ENCODE results near the gene RNF208. TPM values are rescaled to one million over a fixed set of nuclear protein-coding genes. Genes with fewer than 3 reads are reported as not detected.

RNF208 gene
- total RNA-seq, 3 donors from 2014 or later (not counting 1 experiment from before 2014, with no cell fraction given): 0.82 to 1.6 (median 0.93) TPM

GRCh38 chr9:137226338-137227053 is 4.5 kb upstream of the RNF208 start:
- Mint-ChIP-seq H3K4me1 (peaks cover 5 to 11% of the 10 kb centered on the region in 2 donors), H3K27me3 (ENCODE audit: low read depth in 2 of 2) (peaks cover 0 to 3% of the 10 kb centered on the region in 2 donors), H3K9me3 (no peaks in the 10 kb centered on the region), H3K36me3 (no peaks in the 10 kb centered on the region), H3K27ac (no peak overlapping the region), H3K4me3 (no peak overlapping the region)
- WGBS (ENCODE audit: insufficient coverage): 77% methylated on average over 18 of the region's 18 CpGs
- intact Hi-C loops (cut with micrococcal nuclease): loop anchor here (5.0 kb wide), 2 partner anchors 109 to 179 kb away; partner anchors contain the start of gene NPDC1
- Histone ChIP-seq H3K4me3 (ENCODE audit: low read length) (no peak overlapping the region), H3K27ac (ENCODE audit: low read length) (no peak overlapping the region), H3K9me3 (ENCODE audit: control insufficient read depth, insufficient read depth, low read length) (no peaks in the 10 kb centered on the region), H3K36me3 (ENCODE audit: control insufficient read depth, insufficient read depth, low read length) (no peaks in the 10 kb centered on the region), H3K27me3 (ENCODE audit: control insufficient read depth, insufficient read depth, low read length) (peaks cover 9% of the 10 kb centered on the region), H3K4me1 (ENCODE audit: control insufficient read depth, insufficient read depth, low read length) (peaks cover 31% of the 10 kb centered on the region)
- no peak for TF ChIP-seq CTCF (IDR thresholded peaks at IDR 0.05)
- DNase-seq (no peak), ATAC-seq (no peak)

GRCh38 chr9:137225699-137226331 is 3.8 kb upstream of the RNF208 start:
- H3K4me3 Mint-ChIP-seq: no peak overlapping the region

GRCh38 chr9:137224830-137225694 is 3.0 kb upstream of the RNF208 start, which contains the start of gene CYSRT1:
Gene CYSRT1 (plus strand): TSS chr9:137225174. CDS start chr9:137225622, 448 bp downstream.
- Mint-ChIP-seq H3K9me3 (no peaks in the 10 kb centered on the region), H3K27ac (peak within 1 kb of the TSS in 1 of 2 donors; percentile 88)
- WGBS (ENCODE audit: insufficient coverage): 50% methylated on average over 22 of the region's 23 CpGs

More at GRCh38 chr9:137225699-137226331, 3.8 kb upstream of the RNF208 start:
- DNase-seq (no peak), ATAC-seq (no peak)
- H3K36me3 Mint-ChIP-seq: no peaks in the 10 kb centered on the region
- no peaks in the 10 kb centered on the region for H3K9me3 Mint-ChIP-seq
- Histone ChIP-seq H3K27ac (ENCODE audit: low read length) (no peak overlapping the region), H3K9me3 (ENCODE audit: control insufficient read depth, insufficient read depth, low read length) (no peaks in the 10 kb centered on the region), H3K36me3 (ENCODE audit: control insufficient read depth, insufficient read depth, low read length) (no peaks in the 10 kb centered on the region), H3K4me3 (ENCODE audit: low read length) (no peak overlapping the region), H3K4me1 (ENCODE audit: control insufficient read depth, insufficient read depth, low read length) (peaks cover 31% of the 10 kb centered on the region), H3K27me3 (ENCODE audit: control insufficient read depth, insufficient read depth, low read length) (peaks cover 9% of the 10 kb centered on the region)
- no peak for TF ChIP-seq CTCF (IDR thresholded peaks at IDR 0.05)
- peaks cover 5 to 11% of the 10 kb centered on the region in 2 donors for H3K4me1 Mint-ChIP-seq
- intact Hi-C loops (cut with micrococcal nuclease): loop anchor here (5.0 kb wide), 2 partner anchors 109 to 179 kb away; partner anchors contain the start of gene NPDC1
- no peak overlapping the region for H3K27ac Mint-ChIP-seq
- WGBS (ENCODE audit: insufficient coverage): 83% methylated on average over 21 of the region's 21 CpGs
- H3K27me3 Mint-ChIP-seq (ENCODE audit: low read depth in 2 of 2): peaks cover 0 to 3% of the 10 kb centered on the region in 2 donors

More at GRCh38 chr9:137224830-137225694, 3.0 kb upstream of the RNF208 start, which contains the start of gene CYSRT1:
- no peak for ATAC-seq
- TF ChIP-seq CTCF (IDR thresholded peaks at IDR 0.05): no peak
- Mint-ChIP-seq H3K4me1 (peaks cover 5 to 11% of the 10 kb centered on the region in 2 donors), H3K27me3 (ENCODE audit: low read depth in 2 of 2) (peaks cover 0 to 3% of the 10 kb centered on the region in 2 donors), H3K4me3 (peak within 1 kb of the TSS; percentile 86), H3K36me3 (no peaks in the 10 kb centered on the region)
- peak within 1 kb of the TSS; percentile 84 for H3K27ac ChIP-seq (ENCODE audit: low read length)
- no peak for DNase-seq
- peaks cover 9% of the 10 kb centered on the region for H3K27me3 ChIP-seq (ENCODE audit: control insufficient read depth, insufficient read depth, low read length)
- no peaks in the 10 kb centered on the region for H3K9me3 ChIP-seq (ENCODE audit: control insufficient read depth, insufficient read depth, low read length)
- H3K36me3 ChIP-seq (ENCODE audit: control insufficient read depth, insufficient read depth, low read length): no peaks in the 10 kb centered on the region
- peaks cover 31% of the 10 kb centered on the region for H3K4me1 ChIP-seq (ENCODE audit: control insufficient read depth, insufficient read depth, low read length)
- intact Hi-C loops (cut with micrococcal nuclease): loop anchor here (5.0 kb wide), 3 partner anchors 98 to 178 kb away; partner anchors contain the start of gene NPDC1
- peak within 1 kb of the TSS; percentile 58 for H3K4me3 ChIP-seq (ENCODE audit: low read length)
